Stomach (tissue), 4 donors: ENCODE results near the gene ADCY5.

Experiments used
- CTCF ChIP-seq, 7 experiments: fragments of 450-650 bp in 4 of 7; fragments of 200-600 bp in 3 of 7; sonication (generic) in 3 of 7; IDR thresholded peaks; one replicate each; pipeline ENCODE4 v1.5.1; 2016 to 2019; ENCODE audit warnings: antibody characterized with exemption in 7 of 7, control low read depth in 2 of 7, mild to moderate bottlenecking in 1 of 7
- POLR2A ChIP-seq, 4 donors: fragments of 450-650 bp; IDR thresholded peaks; one replicate each; pipeline ENCODE4 v1.6.1; 2016; ENCODE audit warnings: antibody characterized with exemption in 4 of 4, control low read depth in 2 of 4, mild to moderate bottlenecking in 1 of 4, moderate library complexity in 1 of 4
- POLR2AphosphoS5 ChIP-seq, 3 donors: sonication (generic); formaldehyde crosslinking; IDR thresholded peaks; one replicate each; pipeline ENCODE4 v1.6.1; 2016; ENCODE audit warnings: antibody characterized with exemption in 3 of 3

DNA sequence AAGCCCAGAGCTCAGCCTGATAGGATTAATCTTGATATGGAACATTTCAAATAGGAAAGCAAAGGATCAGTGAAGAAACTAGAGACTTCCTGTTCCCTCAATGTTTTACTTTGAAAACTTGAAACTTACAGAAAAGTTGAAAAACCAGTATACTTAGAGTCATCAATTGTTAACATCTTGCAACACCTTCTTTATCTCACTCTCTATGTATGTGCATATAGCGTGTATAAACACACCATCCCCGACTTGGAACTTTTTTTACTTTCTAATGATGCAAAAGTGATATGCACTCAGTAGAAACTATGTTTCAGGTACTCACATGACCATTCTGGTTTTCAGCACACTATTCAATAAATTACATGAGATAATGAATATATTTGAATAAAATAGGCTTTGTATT is 186.7 kb downstream of the ADCY5 start:
- no peak for TF ChIP-seq POLR2A (IDR thresholded peaks at IDR 0.05)
- no peak for TF ChIP-seq CTCF (IDR thresholded peaks at IDR 0.05)
- no peak for TF ChIP-seq POLR2AphosphoS5 (IDR thresholded peaks at IDR 0.05)
